ENCODE results near the gene HOXA5.

Gene HOXA5

DNA sequence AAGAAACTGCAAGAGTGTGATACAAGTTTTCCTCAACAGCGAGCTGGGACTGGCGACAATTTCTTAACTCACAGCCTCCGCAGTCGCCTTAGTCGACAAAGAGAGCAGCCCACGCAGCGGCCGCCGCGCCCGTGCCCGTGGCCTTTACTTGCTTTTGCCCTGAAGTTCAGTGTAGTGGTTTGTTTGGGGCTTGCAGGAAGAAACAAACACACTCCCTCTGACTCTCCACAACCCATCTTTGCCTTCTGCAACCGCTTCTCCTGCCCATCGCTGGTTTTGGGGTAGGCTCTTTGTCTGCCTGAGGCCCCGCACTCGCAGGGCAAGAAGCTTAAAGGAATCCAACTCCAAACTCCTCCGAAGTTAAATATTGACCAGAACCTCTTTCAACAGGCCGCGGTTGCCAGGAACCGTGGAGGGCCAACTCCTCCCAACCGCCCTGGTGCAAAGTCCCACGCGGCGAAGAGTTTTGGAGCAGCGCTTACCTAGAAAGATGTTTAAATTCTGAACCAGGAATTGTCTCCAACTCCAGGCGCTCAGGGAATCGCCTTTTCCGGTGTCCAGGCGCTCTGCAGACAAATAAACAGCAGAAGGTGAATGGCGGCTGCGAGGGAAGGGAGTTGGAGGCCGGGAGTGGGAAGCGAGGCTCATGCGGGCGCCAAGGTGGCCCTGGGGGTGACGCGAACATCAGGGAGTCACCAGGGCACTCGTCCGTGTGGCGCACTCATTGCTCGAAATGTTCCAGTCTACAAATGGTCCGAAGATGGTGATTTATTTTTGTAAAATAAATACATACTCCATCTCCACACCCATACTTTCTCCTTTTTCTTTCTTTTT lies 21.2 kb downstream of the HOXA5 start:
- in situ Hi-C loops (cut with MboI; ENCODE audit: low sequenced_read_pairs), result no loop called here

DNA sequence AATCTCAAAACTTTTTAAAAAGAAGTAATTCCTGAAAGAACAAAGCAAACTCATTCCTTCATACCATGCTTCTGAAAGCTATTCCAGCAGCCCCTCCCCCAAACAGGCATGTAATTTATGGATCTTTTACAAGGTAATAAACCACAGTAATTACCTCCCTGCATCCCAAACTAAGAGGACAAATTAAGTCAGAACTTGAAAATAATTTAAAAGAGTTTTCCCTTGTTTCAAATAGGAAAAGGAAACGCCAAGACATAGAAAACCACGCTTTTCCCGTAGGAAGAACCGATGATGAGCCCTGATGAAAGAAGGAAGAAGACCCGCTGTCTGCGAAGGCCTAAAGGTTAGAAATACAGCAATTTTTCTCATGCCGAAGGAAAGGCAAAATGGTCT lies 21.8 kb downstream of the HOXA5 start:
- in situ Hi-C loops (cut with MboI; ENCODE audit: low sequenced_read_pairs), result no loop called here

DNA sequence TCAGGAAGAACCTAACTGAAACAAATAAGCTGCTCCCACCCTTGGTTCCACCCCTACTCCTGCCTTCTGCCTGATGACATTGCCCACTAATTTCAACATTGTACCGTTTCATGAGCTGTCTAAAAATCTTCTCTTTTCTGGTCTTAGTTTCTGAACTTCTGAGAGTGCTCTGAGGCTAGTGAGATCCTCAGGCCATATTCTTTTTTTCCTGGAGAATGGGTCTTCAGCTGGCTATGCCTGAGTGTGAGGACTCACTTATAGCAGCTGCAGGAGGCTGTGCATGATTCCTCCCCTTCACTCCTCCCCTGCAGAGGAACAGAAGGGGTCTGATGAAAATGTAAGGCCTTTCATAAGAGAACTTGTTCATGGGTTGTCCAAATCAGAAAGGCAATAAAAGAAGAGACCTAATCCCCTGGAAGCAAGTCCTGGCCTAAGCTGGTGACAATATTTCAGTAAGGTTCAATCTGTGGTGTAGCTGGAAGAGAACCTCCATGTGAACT lies 24.0 kb downstream of the HOXA5 start:
- in situ Hi-C loops (cut with MboI; ENCODE audit: low sequenced_read_pairs), result no loop called here

DNA sequence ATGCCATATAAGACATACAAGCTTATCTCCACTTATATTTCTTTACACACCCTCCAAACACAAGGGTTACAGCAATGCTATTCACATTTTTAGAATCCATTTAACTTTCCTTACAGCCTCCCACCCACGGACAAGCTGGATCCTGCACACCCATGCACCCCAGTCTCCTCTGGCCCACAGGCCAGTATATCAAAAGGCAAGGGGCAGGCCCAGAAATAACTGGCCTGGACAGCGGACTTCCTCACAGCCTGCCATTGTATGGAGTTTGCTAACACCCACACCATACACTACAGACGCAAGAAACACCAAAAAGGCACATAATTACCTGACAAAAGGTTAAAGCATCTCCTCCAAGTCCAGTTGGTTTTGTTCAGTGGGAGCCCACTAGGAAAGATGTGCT lies 24.9 kb downstream of the HOXA5 start:
- in situ Hi-C loops (cut with MboI; ENCODE audit: low sequenced_read_pairs), result no loop called here

DNA sequence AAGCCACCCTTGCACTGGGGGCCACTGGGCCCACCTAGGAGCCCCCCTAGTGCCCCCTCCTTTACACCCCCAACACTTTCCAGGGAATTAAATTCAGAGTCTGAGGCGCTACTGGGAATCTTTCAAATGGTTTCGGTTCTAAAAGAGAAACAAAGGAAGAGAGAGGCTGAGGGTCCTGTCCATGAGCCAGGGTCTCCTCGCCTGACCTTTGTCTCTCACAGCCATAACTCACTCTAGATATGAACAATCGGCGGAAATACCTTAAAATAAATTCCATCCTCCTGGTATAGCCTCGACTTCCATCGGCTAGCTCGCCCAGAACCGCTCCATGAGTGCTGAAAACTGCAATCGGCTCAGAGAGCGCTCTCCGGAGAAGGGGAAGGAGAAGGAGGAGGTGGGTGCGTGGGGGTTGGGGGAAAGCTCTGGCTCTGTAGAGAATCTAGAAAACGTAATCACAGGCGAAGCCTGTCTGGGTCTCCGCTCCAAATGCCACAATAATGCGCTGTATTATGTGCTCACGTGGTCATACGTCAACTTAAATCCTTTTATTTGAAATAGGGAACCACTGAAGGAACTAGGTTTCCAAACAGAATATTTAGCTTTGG lies 25.5 kb downstream of the HOXA5 start:
- in situ Hi-C loops (cut with MboI; ENCODE audit: low sequenced_read_pairs), result no loop called here

DNA sequence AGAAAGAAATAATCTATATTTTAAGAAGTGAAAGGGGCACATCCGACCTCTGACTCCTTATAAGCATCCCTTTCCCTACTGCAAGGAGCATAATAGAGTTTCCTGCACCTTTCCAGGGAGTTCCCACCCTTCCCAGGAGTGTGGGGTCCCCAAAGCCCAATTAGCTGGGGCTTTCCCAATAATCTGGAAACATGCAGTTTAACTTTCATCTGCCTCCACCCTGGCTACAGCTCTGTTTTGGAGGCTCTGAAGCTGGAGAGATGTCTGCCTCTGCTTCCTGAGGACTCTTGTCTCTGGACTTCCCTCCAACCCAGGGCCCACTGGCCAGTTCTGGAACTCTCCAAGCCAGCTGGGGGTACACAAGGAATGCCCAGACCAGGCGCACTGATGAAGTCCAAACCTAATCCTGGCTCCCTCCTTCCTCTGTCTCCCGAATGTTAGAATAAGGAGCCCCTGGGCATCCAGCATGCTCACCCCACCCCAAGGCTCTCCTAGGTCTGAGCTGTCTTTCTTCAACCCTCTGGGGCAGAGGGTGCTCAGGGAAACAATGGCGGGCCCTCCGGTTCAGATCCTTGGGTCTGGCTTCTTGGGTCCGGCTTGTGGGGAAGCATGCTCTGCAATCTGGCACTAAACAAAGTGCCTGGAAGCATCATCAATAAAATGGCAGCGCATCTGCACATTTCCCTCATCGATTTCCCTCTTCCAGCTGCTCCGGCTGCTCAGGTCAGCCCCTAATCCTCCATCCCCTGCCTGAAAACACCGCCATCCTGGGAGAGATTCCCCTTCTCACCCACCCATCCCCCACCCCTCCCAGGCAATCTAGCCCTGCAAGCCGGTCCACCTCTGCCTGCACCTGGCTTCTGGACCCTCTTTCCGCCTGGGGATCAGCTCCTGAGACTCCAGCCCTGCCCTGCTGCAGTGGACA lies 26.3 kb downstream of the HOXA5 start:
- in situ Hi-C loops (cut with MboI; ENCODE audit: low sequenced_read_pairs), result no loop called here

DNA sequence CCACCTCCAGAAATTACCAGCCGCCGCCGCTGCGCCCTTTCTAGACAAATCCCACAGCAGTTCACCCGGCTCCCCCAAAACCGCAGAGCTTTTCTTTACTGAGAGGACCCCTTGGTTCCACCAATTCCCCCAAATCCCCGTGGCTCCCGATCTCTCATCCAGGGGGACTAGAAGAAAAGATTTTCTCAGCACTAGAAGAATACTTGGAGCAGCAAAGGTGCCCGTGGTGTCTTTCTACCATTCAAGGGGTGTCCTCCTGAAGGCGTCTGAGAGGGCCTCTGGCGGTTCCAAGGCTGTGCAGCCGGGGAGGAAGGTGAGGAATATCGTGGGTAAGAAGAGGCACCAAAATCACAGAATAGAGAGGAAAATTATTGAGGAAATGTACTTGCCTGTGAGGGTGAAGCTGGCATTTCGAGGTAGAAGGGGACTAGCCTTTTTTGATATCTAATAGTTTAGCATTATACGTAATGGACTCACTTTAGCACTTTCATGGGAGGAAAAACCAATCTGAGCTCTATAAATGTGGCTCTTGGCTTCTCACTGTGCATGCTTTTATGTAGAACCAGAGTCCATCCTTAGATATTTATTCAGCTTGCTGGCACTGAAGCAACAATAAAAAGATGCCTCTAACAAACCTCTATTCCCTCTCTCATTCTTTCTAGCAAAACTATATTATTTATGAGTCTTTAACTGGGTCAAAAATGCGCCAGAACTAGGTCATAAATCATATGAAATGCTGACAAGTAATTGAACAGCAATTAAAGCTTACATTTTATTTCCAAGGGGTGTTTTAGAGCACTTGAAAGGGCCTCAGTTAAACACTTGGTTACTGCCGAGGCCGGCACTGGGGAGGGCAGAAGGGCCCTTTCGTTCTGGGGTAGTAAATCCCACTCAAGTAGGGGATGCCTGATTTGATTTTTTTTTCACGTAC lies 27.2 kb downstream of the HOXA5 start:
- in situ Hi-C loops (cut with MboI; ENCODE audit: low sequenced_read_pairs), result no loop called here

DNA sequence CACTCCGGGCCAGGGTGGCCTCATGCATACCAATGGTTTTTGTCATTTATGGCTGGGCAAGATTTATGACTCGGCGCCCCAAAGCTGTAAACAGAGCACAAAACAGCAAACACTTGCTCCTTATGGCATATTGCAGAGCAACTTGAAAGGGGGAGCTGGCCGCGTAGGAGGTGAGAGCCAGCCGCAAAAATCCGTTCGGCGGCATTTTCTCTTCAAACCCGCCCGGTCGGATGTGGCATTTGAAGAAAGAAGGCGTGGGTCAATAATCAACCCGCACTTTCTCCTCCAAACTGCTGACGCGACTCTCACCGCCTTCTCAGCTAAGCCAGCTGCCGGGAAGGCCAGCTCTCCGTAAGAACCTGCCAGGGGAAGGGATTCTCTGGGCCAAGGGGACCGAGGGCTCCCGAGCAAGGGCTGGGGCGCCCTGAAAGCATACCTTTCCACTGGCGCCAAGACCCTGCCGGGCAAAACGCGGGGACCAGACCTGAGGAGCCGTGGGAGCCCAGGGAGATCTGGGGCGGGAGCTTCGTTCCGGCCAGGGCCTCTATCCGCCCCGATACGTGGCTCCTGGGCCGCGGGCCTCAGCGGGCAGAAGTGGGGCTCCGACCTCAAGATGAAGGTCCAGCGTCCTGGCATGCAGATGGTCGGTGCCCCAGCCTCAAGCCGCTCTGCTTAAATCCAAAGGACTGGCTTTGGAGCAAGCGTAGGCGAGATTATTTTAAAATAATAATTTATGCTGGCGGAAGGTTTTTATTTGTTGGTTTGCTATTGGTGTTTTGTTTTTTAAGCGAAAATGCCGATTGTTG lies 28.1 kb downstream of the HOXA5 start:
- in situ Hi-C loops (cut with MboI; ENCODE audit: low sequenced_read_pairs), result no loop called here

DNA sequence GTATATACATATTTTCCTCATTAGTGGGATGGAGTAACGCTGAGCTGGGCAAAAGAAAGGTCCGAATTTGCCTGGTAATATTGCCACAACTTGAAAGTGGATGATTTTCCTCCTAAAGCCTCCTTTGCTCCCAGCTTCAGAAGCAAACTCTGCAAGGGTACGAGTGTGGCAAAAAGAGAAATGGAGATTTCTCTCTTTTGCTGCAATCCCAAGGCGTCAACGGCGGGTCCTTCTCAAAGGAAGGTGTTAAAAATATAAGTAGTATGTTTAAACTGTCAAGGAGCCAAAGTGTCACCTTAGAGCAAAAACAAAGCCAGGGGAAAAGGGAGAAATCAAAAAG lies 28.6 kb downstream of the HOXA5 start:
- in situ Hi-C loops (cut with MboI; ENCODE audit: low sequenced_read_pairs), result no loop called here

DNA sequence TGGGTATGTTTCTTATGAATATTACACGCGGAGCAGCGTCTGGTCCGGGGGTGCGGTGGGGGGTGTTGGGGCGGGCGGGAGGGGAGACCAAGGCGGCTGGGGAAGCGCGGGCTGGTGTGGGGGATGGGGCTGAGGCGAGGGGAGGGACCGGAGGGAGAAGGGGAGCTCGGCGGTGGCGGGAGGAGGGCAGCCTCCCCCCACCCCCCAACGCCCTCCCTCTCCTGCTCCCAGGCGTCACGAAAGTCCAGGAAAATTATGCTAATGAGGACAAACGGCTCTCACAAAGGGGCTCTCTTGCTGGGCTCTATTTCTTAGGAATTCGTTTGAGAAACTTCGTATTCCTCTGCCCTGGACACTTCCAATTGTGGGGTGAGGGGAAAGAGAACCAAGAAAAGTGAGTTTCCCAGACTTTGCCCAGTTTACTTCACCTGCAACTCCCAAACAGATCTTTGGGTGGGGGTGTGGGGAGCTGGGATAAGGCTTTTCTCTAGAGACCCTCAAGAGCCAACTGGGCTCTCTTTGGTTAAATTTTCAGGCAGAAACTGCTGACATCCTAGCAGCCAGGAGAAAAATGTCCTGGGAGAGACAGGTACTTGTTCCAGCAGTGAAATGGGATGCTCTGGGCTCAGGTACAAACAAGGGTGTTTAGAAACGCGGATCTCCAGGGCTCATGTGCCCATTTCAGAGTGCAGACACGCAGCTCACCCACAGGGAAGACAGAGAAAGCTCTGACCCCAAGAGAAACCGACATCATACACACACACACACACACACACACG lies 29.3 kb downstream of the HOXA5 start:
- in situ Hi-C loops (cut with MboI; ENCODE audit: low sequenced_read_pairs), result no loop called here

DNA sequence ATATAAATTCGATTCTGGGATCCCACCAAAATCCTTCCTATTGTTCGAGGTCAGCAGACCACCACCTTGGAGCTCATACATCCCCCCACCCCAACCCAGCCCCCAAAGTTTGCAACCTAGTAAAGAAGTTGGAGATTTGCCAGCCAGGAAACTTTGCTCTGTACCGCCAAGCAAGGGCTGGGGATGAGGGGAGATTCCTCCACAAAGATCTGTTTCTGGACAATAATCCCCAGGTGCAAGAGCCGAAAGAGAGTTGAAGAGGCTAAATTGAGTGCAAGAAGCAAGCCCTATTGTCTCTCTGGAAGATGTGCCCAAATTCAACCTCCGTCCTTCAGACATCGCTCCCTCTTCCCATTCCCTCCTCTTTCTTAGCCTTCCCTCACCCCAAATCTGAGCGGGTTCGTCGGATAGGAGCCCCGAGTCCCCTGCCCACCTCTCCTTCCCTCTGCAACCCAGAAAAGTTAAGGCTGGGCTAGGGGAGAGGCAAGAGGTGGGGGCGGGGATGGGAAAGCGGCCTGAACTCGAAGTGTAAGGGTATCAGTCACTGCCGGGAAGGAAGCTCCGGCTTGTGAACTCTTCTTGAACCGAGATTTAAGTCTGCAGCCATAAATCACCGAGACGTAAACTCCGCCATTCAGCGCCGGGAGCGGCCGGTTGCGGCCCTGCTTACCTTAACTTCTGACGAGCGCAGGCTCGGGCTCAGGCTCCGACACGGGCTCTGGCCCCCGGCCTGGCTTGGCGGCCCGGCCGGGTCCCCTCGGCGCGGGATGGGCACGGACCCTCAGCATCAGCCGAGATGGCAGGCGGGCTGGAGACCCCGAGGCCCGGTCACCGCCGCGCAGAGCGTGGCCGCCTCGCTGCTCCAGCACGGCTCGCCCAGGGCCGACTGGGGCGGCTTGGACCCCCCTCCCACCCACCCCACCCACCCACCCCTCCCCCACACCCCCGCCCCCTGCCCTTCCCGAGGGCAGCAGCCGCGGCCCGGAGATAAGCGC lies 30.2 kb downstream of the HOXA5 start:
- in situ Hi-C loops (cut with MboI; ENCODE audit: low sequenced_read_pairs), result no loop called here

DNA sequence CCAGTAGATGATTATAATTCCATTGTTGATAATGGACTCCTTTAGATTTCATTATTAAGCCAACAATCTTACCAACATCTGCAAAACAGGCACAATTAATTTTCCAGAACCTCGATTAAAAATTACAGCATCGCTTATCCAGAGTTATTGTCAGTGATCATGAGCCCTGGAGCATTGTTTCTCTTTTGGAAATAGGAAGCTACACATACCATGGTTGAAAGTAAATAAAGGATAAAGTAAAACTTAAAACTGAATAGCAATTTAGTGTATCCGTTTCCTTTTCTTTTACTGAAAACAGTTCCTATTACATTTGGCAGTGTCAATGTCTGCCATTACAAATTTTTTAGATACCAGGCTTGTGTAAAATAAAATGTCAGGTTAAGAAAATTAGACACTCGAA lies 31.1 kb downstream of the HOXA5 start:
- in situ Hi-C loops (cut with MboI; ENCODE audit: low sequenced_read_pairs), result no loop called here

DNA sequence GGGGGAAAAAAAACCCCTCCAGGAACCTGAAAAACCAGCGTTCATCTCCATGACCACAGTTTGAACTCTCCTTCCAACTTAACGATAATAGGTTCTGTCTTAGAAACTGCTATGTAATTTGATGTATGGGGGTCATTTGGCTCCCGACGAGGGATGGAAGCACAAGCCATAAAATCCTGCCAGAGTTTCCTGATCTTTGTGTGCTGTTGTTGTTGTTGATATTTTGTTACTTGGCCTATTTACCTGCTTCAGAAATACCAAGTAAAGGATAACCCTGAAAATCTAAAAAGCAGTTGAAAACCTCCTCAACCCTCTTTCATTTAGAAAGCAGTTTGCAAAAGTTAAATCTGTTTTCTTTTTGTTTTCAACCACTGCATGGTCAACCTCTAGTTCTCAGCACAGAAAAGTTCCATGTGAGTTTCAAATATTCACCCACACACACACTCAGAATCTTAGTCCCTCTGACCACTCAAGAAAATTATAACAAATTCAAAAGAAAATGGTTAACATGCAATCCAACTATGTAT lies 31.7 kb downstream of the HOXA5 start:
- in situ Hi-C loops (cut with MboI; ENCODE audit: low sequenced_read_pairs), result no loop called here

DNA sequence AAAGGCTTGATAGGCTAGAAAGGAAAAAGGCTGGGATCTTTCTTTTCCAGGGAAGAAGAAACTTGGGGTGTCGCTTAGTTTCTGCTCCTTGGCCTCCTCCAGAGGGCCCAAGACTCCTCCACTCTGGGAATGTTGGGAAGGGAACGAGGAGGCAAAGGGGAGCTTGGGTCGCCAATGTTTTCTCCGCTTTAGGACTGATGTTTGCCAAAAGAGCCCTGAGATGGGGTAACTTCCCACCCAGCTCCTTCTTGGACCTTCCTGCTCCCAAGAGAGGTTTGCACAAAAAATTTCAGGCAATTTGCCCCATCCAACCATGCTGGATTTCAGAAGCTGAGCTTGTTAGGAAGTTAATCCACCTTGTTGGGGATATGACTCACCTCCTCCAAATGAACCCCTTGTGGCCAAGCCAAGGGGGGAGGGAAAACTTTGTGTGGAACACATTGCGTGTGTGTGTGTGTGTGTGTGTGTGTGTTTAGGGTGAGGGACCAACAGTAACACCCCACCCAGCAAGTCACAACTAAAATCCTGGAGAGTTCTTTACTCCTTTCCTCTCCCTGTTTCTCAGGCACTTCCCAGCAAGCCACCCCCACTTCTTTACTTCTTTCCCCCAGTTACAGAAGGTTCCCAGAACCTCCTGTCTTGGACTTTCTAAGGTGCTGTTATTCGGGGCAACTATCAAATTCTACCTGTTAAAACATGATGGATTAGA lies 32.3 kb downstream of the HOXA5 start:
- in situ Hi-C loops (cut with MboI; ENCODE audit: low sequenced_read_pairs), result no loop called here

DNA sequence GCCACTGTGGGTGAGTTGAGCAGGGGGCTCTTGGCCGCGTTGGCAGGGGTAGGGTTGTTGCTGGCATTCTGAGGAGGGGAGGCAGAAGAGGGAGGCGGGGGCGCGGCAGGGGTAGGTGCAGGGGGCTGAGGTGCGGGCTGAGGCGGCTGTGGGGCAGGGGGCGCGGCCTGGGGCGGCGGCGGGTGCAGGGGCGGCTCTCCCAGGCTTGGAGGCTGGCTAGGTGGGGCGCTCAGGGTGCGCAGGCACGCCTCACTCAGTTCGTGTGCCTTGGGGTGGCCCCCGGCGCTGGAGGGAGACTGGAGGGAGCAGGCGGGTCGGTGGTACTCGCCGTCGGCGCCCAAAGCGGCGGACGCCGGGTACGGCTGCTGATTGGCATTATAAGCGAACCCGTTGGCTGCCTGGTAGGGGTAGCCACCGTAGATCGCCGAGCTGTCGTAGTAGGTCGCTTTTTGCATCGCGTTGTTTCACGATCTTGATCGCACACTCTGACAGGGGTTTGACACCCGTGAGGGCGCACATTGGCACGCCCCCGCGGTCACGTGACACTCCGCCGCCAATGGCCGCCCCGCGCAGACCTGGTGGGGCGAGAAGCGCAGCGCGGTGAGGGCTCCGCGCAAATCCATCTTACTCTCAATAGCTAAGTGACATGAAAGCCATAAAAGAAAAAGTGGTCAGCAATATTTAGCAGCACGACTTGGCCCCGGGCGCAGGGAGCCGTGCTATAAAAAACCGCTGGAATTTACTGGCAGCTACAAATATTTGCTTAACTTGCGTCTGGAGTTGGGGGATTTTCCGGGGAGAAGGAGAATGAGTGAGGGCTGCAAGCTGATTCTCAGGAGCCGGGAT lies 33.1 kb downstream of the HOXA5 start:
- in situ Hi-C loops (cut with MboI; ENCODE audit: low sequenced_read_pairs), result no loop called here
